Head of caudate nucleus (tissue), 42 donors: ENCODE measurements around the gene MAST4.

ENCODE experiments used
- DNase-seq, 42 donors: peaks; one replicate each; pipeline versions ENCODE4 v3.0.0 to v3.0.0-alpha.2; 2020 to 2021; ENCODE audit warnings: mixed read lengths in 7 of 42
- intact Hi-C: fragments of 100-400 bp; cut with DNase I; formaldehyde crosslinking; loops from one replicate; pipeline ENCODE4 v1.15.0; 2022

Gene MAST4

GRCh38 chr5:67004730-67005350 lies 408.6 kb downstream of the MAST4 start:
- DNase-seq: no peak

GRCh38 chr5:67005737-67006499 lies 409.7 kb downstream of the MAST4 start:
- no peak for DNase-seq

More at GRCh38 chr5:67004730-67005350, 408.6 kb downstream of the MAST4 start:
- intact Hi-C loops: no loop called here

GRCh38 chr5:67006500-67006848 lies 410.3 kb downstream of the MAST4 start:
- DNase-seq: no peak
- intact Hi-C loops: no loop called here

More at GRCh38 chr5:67005737-67006499, 409.7 kb downstream of the MAST4 start:
- intact Hi-C loops: no loop called here

GRCh38 chr5:67009028-67009427 lies 412.8 kb downstream of the MAST4 start:
- intact Hi-C loops: no loop called here
- no peak for DNase-seq

GRCh38 chr5:67010684-67011409 lies 414.7 kb downstream of the MAST4 start:
- intact Hi-C loops: no loop called here
- DNase-seq: peak in 1 of 42 donors; percentile 40

GRCh38 chr5:67011422-67011821 lies 415.2 kb downstream of the MAST4 start:
- no peak for DNase-seq

GRCh38 chr5:67012171-67012570 lies 416.0 kb downstream of the MAST4 start:
- intact Hi-C loops: no loop called here
- DNase-seq: no peak

More at GRCh38 chr5:67011422-67011821, 415.2 kb downstream of the MAST4 start:
- intact Hi-C loops: no loop called here

GRCh38 chr5:67013719-67014118 lies 417.5 kb downstream of the MAST4 start:
- intact Hi-C loops: no loop called here
- no peak for DNase-seq

GRCh38 chr5:67014191-67014590 lies 418.0 kb downstream of the MAST4 start:
- DNase-seq: no peak
- intact Hi-C loops: no loop called here

- DNase-seq: no peak
- intact Hi-C loops: no loop called here
Measured at GRCh38 chr5:67014957-67015400, 418.8 kb downstream of the MAST4 start.

GRCh38 chr5:67015541-67016191 lies 419.5 kb downstream of the MAST4 start:
- intact Hi-C loops: no loop called here
- no peak for DNase-seq

GRCh38 chr5:67019065-67019845 lies 423.1 kb downstream of the MAST4 start:
- DNase-seq: no peak
- intact Hi-C loops: no loop called here

- DNase-seq: no peak
- intact Hi-C loops: no loop called here
Measured at GRCh38 chr5:67020096-67020615, 424.0 kb downstream of the MAST4 start.

- DNase-seq: no peak
- intact Hi-C loops: no loop called here
Measured at GRCh38 chr5:67021031-67021430, 424.8 kb downstream of the MAST4 start.

- intact Hi-C loops: no loop called here
Measured at GRCh38 chr5:67021521-67021920, 425.3 kb downstream of the MAST4 start.

GRCh38 chr5:67021962-67022361 lies 425.8 kb downstream of the MAST4 start:
- intact Hi-C loops: no loop called here
- no peak for DNase-seq

More at GRCh38 chr5:67021521-67021920, 425.3 kb downstream of the MAST4 start:
- DNase-seq: no peak

GRCh38 chr5:67025457-67025856 lies 429.3 kb downstream of the MAST4 start:
- intact Hi-C loops: no loop called here

GRCh38 chr5:67026278-67026677 lies 430.1 kb downstream of the MAST4 start:
- no peak for DNase-seq
- intact Hi-C loops: no loop called here

More at GRCh38 chr5:67025457-67025856, 429.3 kb downstream of the MAST4 start:
- no peak for DNase-seq
